NCI-H748 (cell line): ENCODE results near the gene SIDT1.
A peak's percentile ranks its signal among the peaks of the same experiment; 100 is the strongest.
"Not testable (repeated sequence)": the region's sequence is repeated elsewhere in the genome, so short reads cannot be mapped to it uniquely, and the experiment has no call there.

Source experiments
- DNase-seq: peaks from one replicate; lab custom pipeline; 2025; ENCODE audit not compliant: unreplicated experiment; lab: John Stamatoyannopoulos, UW

Gene SIDT1

GRCh38 chr3:113629584-113630421, 97.4 kb downstream of the SIDT1 start:
- DNase-seq: no peak

GRCh38 chr3:113630956-113631542, 98.7 kb downstream of the SIDT1 start:
- DNase-seq: no peak

- DNase-seq: no peak
Observed at GRCh38 chr3:113631573-113631972, 99.2 kb downstream of the SIDT1 start.

- no peak for DNase-seq
Observed at GRCh38 chr3:113634782-113635474, 102.6 kb downstream of the SIDT1 start.

GRCh38 chr3:113636034-113636433, 103.7 kb downstream of the SIDT1 start:
- DNase-seq: not testable (repeated sequence)

- no peak for DNase-seq
Observed at GRCh38 chr3:113637756-113638155, 105.4 kb downstream of the SIDT1 start.

GRCh38 chr3:113638910-113639309, 106.6 kb downstream of the SIDT1 start:
- peak; percentile 15 for DNase-seq

GRCh38 chr3:113643583-113643982, 111.2 kb downstream of the SIDT1 start:
- no peak for DNase-seq

- DNase-seq: no peak
Observed at GRCh38 chr3:113648524-113648923, 116.2 kb downstream of the SIDT1 start.

GRCh38 chr3:113649174-113649845, 117.0 kb downstream of the SIDT1 start:
- no peak for DNase-seq

GRCh38 chr3:113654310-113654709, 122.0 kb downstream of the SIDT1 start:
- no peak for DNase-seq

GRCh38 chr3:113654851-113655250, 122.5 kb downstream of the SIDT1 start:
- no peak for DNase-seq

- no peak for DNase-seq
Observed at GRCh38 chr3:113658107-113658506, 125.8 kb downstream of the SIDT1 start.

- DNase-seq: peak; percentile 59
Observed at GRCh38 chr3:113659101-113659541, 126.8 kb downstream of the SIDT1 start.

- DNase-seq: no peak
Observed at GRCh38 chr3:113659996-113660395, 127.6 kb downstream of the SIDT1 start.

- no peak for DNase-seq
Observed at GRCh38 chr3:113660458-113660857, 128.1 kb downstream of the SIDT1 start.

- no peak for DNase-seq
Observed at GRCh38 chr3:113660896-113661295, 128.5 kb downstream of the SIDT1 start.

- no peak for DNase-seq
Observed at GRCh38 chr3:113662824-113663223, 130.5 kb downstream of the SIDT1 start.

GRCh38 chr3:113663324-113663750, 131.0 kb downstream of the SIDT1 start:
- DNase-seq: no peak

- no peak for DNase-seq
Observed at GRCh38 chr3:113663761-113664160, 131.4 kb downstream of the SIDT1 start.

GRCh38 chr3:113664523-113665094, 132.3 kb downstream of the SIDT1 start:
- DNase-seq: no peak
